Stomach (tissue), 4 donors: ENCODE data around the gene SERTAD2.

ENCODE experiments used
- CTCF ChIP-seq, 7 experiments: fragments of 450-650 bp in 4 of 7; fragments of 200-600 bp in 3 of 7; sonication (generic) in 3 of 7; IDR thresholded peaks; one replicate each; pipeline ENCODE4 v1.5.1; 2016 to 2019; ENCODE audit warnings: antibody characterized with exemption in 7 of 7, control low read depth in 2 of 7, mild to moderate bottlenecking in 1 of 7
- EP300 ChIP-seq: sonication (generic); formaldehyde crosslinking; IDR thresholded peaks from one replicate; pipeline ENCODE4 v1.6.1; 2017; ENCODE audit warnings: antibody characterized with exemption
- POLR2A ChIP-seq, 4 donors: fragments of 450-650 bp; IDR thresholded peaks; one replicate each; pipeline ENCODE4 v1.6.1; 2016; ENCODE audit warnings: antibody characterized with exemption in 4 of 4, control low read depth in 2 of 4, mild to moderate bottlenecking in 1 of 4, moderate library complexity in 1 of 4
- POLR2AphosphoS5 ChIP-seq, 3 donors: sonication (generic); formaldehyde crosslinking; IDR thresholded peaks; one replicate each; pipeline ENCODE4 v1.6.1; 2016; ENCODE audit warnings: antibody characterized with exemption in 3 of 3

GRCh38 chr2:64665709-64666108 lies 12.0 kb upstream of the SERTAD2 start:
- TF ChIP-seq CTCF (IDR thresholded peaks at IDR 0.05): no peak
- TF ChIP-seq EP300: no peak
- no peak for TF ChIP-seq POLR2A (IDR thresholded peaks at IDR 0.05)
- TF ChIP-seq POLR2AphosphoS5 (IDR thresholded peaks at IDR 0.05): no peak
